Measurements from ENCODE around the gene MAP3K21.

GRCh38 chr1:233359905-233360304 lies 32.4 kb downstream of the MAP3K21 start:
- TF ChIP-seq CTCF (conservative IDR thresholded peaks at IDR 0.05) (no peak), ZFX (IDR thresholded peaks at IDR 0.05) (no peak)
